ENCODE data around the gene PHOX2A.

PHOX2A gene

GRCh38 chr11:72251614-72252013 lies 7.6 kb upstream of the PHOX2A start:
- TF ChIP-seq SPI1 (IDR thresholded peaks at IDR 0.05; ENCODE audit: low read depth, low read length) (0 out of 2 replicates have a peak, but pooled peaks have one; percentile 22), POU2F2 (IDR thresholded peaks at IDR 0.05; ENCODE audit: low read depth, low read length) (no peak)
- no peak for DNase-seq (ENCODE audit: insufficient read length, low spot score)
- FAIRE-seq: no peak

GRCh38 chr11:72250661-72251464 lies 6.9 kb upstream of the PHOX2A start:
- FAIRE-seq: no peak
- DNase-seq (ENCODE audit: insufficient read length, low spot score): no peak
- TF ChIP-seq POLR2A (IDR thresholded peaks at IDR 0.05; ENCODE audit: low read depth, low read length) (no peak), SPI1 (IDR thresholded peaks at IDR 0.05; ENCODE audit: low read depth, low read length) (no peak), TAF1 (IDR thresholded peaks at IDR 0.05; ENCODE audit: low read depth, low read length) (no peak), PAX5 (IDR thresholded peaks at IDR 0.05; ENCODE audit: insufficient read depth, low read length, severe bottlenecking) (no peak), POLR2AphosphoS5 (IDR thresholded peaks at IDR 0.05; ENCODE audit: low read depth, low read length) (no peak)

GRCh38 chr11:72249961-72250360 lies 6.0 kb upstream of the PHOX2A start:
- DNase-seq (ENCODE audit: insufficient read length, low spot score) (no peak), FAIRE-seq (no peak)
- TF ChIP-seq POU2F2 (IDR thresholded peaks at IDR 0.05; ENCODE audit: low read depth, low read length) (no peak), PAX5 (IDR thresholded peaks at IDR 0.05; ENCODE audit: insufficient read depth, low read length, severe bottlenecking) (no peak), TAF1 (IDR thresholded peaks at IDR 0.05; ENCODE audit: low read depth, low read length) (no peak), SPI1 (IDR thresholded peaks at IDR 0.05; ENCODE audit: low read depth, low read length) (no peak), POLR2AphosphoS5 (IDR thresholded peaks at IDR 0.05; ENCODE audit: low read depth, low read length) (no peak), POLR2A (IDR thresholded peaks at IDR 0.05; ENCODE audit: low read depth, low read length) (no peak)

- no peak for DNase-seq (ENCODE audit: insufficient read length, low spot score)
- FAIRE-seq: no peak
- TF ChIP-seq POU2F2 (IDR thresholded peaks at IDR 0.05; ENCODE audit: low read depth, low read length): no peak
- TF ChIP-seq SPI1 (IDR thresholded peaks at IDR 0.05; ENCODE audit: low read depth, low read length): no peak
- TF ChIP-seq PAX5 (IDR thresholded peaks at IDR 0.05; ENCODE audit: insufficient read depth, low read length, severe bottlenecking): no peak
- no peak for TF ChIP-seq TAF1 (IDR thresholded peaks at IDR 0.05; ENCODE audit: low read depth, low read length)
- no peak for TF ChIP-seq POLR2A (IDR thresholded peaks at IDR 0.05; ENCODE audit: low read depth, low read length)
- TF ChIP-seq POLR2AphosphoS5 (IDR thresholded peaks at IDR 0.05; ENCODE audit: low read depth, low read length): no peak
These were observed 3.6 kb upstream of the PHOX2A start for GRCh38 chr11:72247584-72247983.

GRCh38 chr11:72245263-72245816 lies 1.4 kb upstream of the PHOX2A start:
- FAIRE-seq: no peak
- no peak for DNase-seq (ENCODE audit: insufficient read length, low spot score)
- TF ChIP-seq TAF1 (IDR thresholded peaks at IDR 0.05; ENCODE audit: low read depth, low read length): no peak
- no peak for TF ChIP-seq POLR2A (IDR thresholded peaks at IDR 0.05; ENCODE audit: low read depth, low read length)
- no peak for TF ChIP-seq POU2F2 (IDR thresholded peaks at IDR 0.05; ENCODE audit: low read depth, low read length)
- no peak for TF ChIP-seq POLR2AphosphoS5 (IDR thresholded peaks at IDR 0.05; ENCODE audit: low read depth, low read length)
- no peak for TF ChIP-seq SPI1 (IDR thresholded peaks at IDR 0.05; ENCODE audit: low read depth, low read length)
- TF ChIP-seq PAX5 (IDR thresholded peaks at IDR 0.05; ENCODE audit: insufficient read depth, low read length, severe bottlenecking): no peak

GRCh38 chr11:72244361-72245262 lies 636 bp upstream of the PHOX2A start:
- TF ChIP-seq TAF1 (IDR thresholded peaks at IDR 0.05; ENCODE audit: low read depth, low read length) (no peak), POU2F2 (IDR thresholded peaks at IDR 0.05; ENCODE audit: low read depth, low read length) (no peak), POLR2AphosphoS5 (IDR thresholded peaks at IDR 0.05; ENCODE audit: low read depth, low read length) (no peak), SPI1 (IDR thresholded peaks at IDR 0.05; ENCODE audit: low read depth, low read length) (no peak), PAX5 (IDR thresholded peaks at IDR 0.05; ENCODE audit: insufficient read depth, low read length, severe bottlenecking) (no peak), POLR2A (IDR thresholded peaks at IDR 0.05; ENCODE audit: low read depth, low read length) (no peak)
- FAIRE-seq: no peak
- no peak for DNase-seq (ENCODE audit: insufficient read length, low spot score)

GRCh38 chr11:72243173-72244059 lies 560 bp downstream of the PHOX2A start:
- FAIRE-seq (no peak), DNase-seq (ENCODE audit: insufficient read length, low spot score) (no peak)
- TF ChIP-seq PAX5 (IDR thresholded peaks at IDR 0.05; ENCODE audit: insufficient read depth, low read length, severe bottlenecking) (no peak), TAF1 (IDR thresholded peaks at IDR 0.05; ENCODE audit: low read depth, low read length) (no peak), POLR2AphosphoS5 (IDR thresholded peaks at IDR 0.05; ENCODE audit: low read depth, low read length) (no peak), SPI1 (IDR thresholded peaks at IDR 0.05; ENCODE audit: low read depth, low read length) (no peak), POU2F2 (IDR thresholded peaks at IDR 0.05; ENCODE audit: low read depth, low read length) (no peak), POLR2A (IDR thresholded peaks at IDR 0.05; ENCODE audit: low read depth, low read length) (no peak)

- DNase-seq (ENCODE audit: insufficient read length, low spot score) (no peak), FAIRE-seq (no peak)
- TF ChIP-seq SPI1 (IDR thresholded peaks at IDR 0.05; ENCODE audit: low read depth, low read length) (no peak), POU2F2 (IDR thresholded peaks at IDR 0.05; ENCODE audit: low read depth, low read length) (no peak), POLR2A (IDR thresholded peaks at IDR 0.05; ENCODE audit: low read depth, low read length) (no peak), TAF1 (IDR thresholded peaks at IDR 0.05; ENCODE audit: low read depth, low read length) (no peak), POLR2AphosphoS5 (IDR thresholded peaks at IDR 0.05; ENCODE audit: low read depth, low read length) (no peak), PAX5 (IDR thresholded peaks at IDR 0.05; ENCODE audit: insufficient read depth, low read length, severe bottlenecking) (no peak)
These were observed 1.8 kb downstream of the PHOX2A start for GRCh38 chr11:72242141-72242540.

Data from GM12891 (cell line).